ENCODE measurements around the gene ACADS.
A peak's percentile ranks its signal among the peaks of the same experiment; 100 is the strongest.

The ACADS gene

GRCh38 chr12:120725659-120726509, at the start of gene ACADS:
ACADS (plus strand) TSS chr12:120725826; CDS start chr12:120725886, 60 bp downstream.
- DNase-seq (ENCODE audit: low spot score), result peak; percentile 92

- DNase-seq (ENCODE audit: low spot score), result no peak
Measured at GRCh38 chr12:120677765-120678473, 47.7 kb upstream of the ACADS start.

- DNase-seq (ENCODE audit: low spot score), result no peak
Measured at GRCh38 chr12:120678572-120678971, 47.1 kb upstream of the ACADS start.

GRCh38 chr12:120680165-120680738, 45.4 kb upstream of the ACADS start:
- no peak for DNase-seq (ENCODE audit: low spot score)

- DNase-seq (ENCODE audit: low spot score), result no peak
Measured at GRCh38 chr12:120684523-120684932, 41.1 kb upstream of the ACADS start.

- DNase-seq (ENCODE audit: low spot score), result no peak
Measured at GRCh38 chr12:120685522-120685921, 40.1 kb upstream of the ACADS start.

- DNase-seq (ENCODE audit: low spot score), result peak; percentile 99
Measured at GRCh38 chr12:120686151-120686689, 39.4 kb upstream of the ACADS start.

GRCh38 chr12:120686690-120687577, 38.7 kb upstream of the ACADS start, which contains the start of gene MLEC:
MLEC (plus strand) TSS chr12:120687149; CDS start chr12:120687297, 148 bp downstream.
- DNase-seq (ENCODE audit: low spot score), result peak; percentile 97

- DNase-seq (ENCODE audit: low spot score), result no peak
Measured at GRCh38 chr12:120687578-120688289, 37.9 kb upstream of the ACADS start.

GRCh38 chr12:120688527-120689071, 37.0 kb upstream of the ACADS start:
- DNase-seq (ENCODE audit: low spot score), result peak; percentile 54

GRCh38 chr12:120689397-120690082, 36.1 kb upstream of the ACADS start:
- no peak for DNase-seq (ENCODE audit: low spot score)

- DNase-seq (ENCODE audit: low spot score), result no peak
Measured at GRCh38 chr12:120690083-120690450, 35.6 kb upstream of the ACADS start.

GRCh38 chr12:120690978-120691377, 34.6 kb upstream of the ACADS start:
- no peak for DNase-seq (ENCODE audit: low spot score)

GRCh38 chr12:120692524-120693033, 33.0 kb upstream of the ACADS start:
- no peak for DNase-seq (ENCODE audit: low spot score)

GRCh38 chr12:120693848-120694247, 31.8 kb upstream of the ACADS start:
- DNase-seq (ENCODE audit: low spot score), result no peak

GRCh38 chr12:120696626-120697025, 29.0 kb upstream of the ACADS start:
- DNase-seq (ENCODE audit: low spot score), result no peak

GRCh38 chr12:120697344-120697743, 28.3 kb upstream of the ACADS start:
- DNase-seq (ENCODE audit: low spot score), result no peak

GRCh38 chr12:120698665-120699064, 27.0 kb upstream of the ACADS start:
- DNase-seq (ENCODE audit: low spot score), result no peak

- DNase-seq (ENCODE audit: low spot score), result no peak
Measured at GRCh38 chr12:120699553-120699952, 26.1 kb upstream of the ACADS start.

GRCh38 chr12:120700886-120701285, 24.7 kb upstream of the ACADS start:
- no peak for DNase-seq (ENCODE audit: low spot score)
